Mammary epithelial cell (primary cell): ENCODE measurements around the gene ATP6V1E1.

Experiments
- CTCF ChIP-seq, 2 donors: IDR thresholded peaks in 1 of 2; conservative IDR thresholded peaks in 1 of 2; 2 replicates each; pipeline ENCODE4 v1.5.1; 2011 to 2012; ENCODE audit warnings: inconsistent platforms in 2 of 2, low read length in 2 of 2, mild to moderate bottlenecking in 2 of 2, control low read depth in 1 of 2, low read depth in 1 of 2; ENCODE audit not compliant: insufficient read depth in 1 of 2; ENCODE audit errors: extremely low read depth in 1 of 2
- EZH2 ChIP-seq: IDR thresholded peaks from 2 replicates; pipeline ENCODE4 v1.6.1; 2012; ENCODE audit warnings: low read length, inconsistent platforms, borderline replicate concordance

- TF ChIP-seq CTCF (conservative IDR thresholded peaks at IDR 0.05 in 1 of 2, IDR thresholded peaks at IDR 0.05 in 1 of 2; ENCODE audit: extremely low read depth in 1 of 2, insufficient read depth in 1 of 2, low read depth in 1 of 2, low read length in 2 of 2) = no peak
- TF ChIP-seq EZH2 = no peak
Observed at GRCh38 chr22:17675584-17675983, 47.0 kb upstream of the ATP6V1E1 start.
